Measurements from ENCODE around the gene PRRC2B.

GRCh38 chr9:131475956-131476776 lies 82.3 kb downstream of the PRRC2B start:
- no peak for TF ChIP-seq POLR2A (IDR thresholded peaks at IDR 0.05; ENCODE audit: low read length)
- TF ChIP-seq GATA1 (IDR thresholded peaks at IDR 0.05; ENCODE audit: low read depth, low read length): no peak

Data from erythroblast (primary cell).